Glomerular visceral epithelial cell (primary cell): Measurements from ENCODE around the gene EGR1.
"Not testable (repeated sequence)": the region's sequence is repeated elsewhere in the genome, so short reads cannot be mapped to it uniquely, and the experiment has no call there.

ENCODE experiments used
- DNase-seq: peaks from one replicate; pipeline ENCODE4 v3.0.0-alpha.2; 2016; ENCODE audit errors: extremely low spot score

EGR1 gene

GRCh38 chr5:138507485-138507884, 42.2 kb downstream of the EGR1 start:
- DNase-seq, result not testable (repeated sequence)

DNA sequence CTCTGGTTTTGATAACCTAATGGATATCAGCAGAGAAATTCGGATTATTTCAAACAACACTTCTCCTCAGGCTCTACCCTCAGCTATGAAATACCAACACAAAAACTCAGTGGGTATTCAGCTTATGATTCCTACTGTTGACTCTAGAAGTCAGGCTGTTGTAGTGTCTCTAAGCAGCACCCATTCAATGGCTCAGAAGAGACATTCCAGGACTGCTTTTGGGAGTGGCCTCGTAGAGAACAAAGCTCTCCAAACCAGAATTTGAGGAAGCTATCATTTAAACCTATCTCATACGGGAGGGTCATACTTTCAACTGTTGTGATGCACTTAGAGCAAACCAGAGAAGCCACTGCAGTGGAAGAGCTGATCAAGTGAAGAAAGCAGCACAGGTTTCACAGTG, 43.7 kb downstream of the EGR1 start:
- no peak for DNase-seq

- DNase-seq, result no peak
Measured at GRCh38 chr5:138514021-138514420, 48.7 kb downstream of the EGR1 start.

GRCh38 chr5:138515556-138516245, 50.4 kb downstream of the EGR1 start:
- no peak for DNase-seq

- no peak for DNase-seq
Measured at GRCh38 chr5:138517437-138517836, 52.2 kb downstream of the EGR1 start.
